Measurements from ENCODE around the gene SIAH1. TPM values are rescaled to one million over a fixed set of nuclear protein-coding genes. Genes with fewer than 3 reads are reported as not detected.
"Not testable (repeated sequence)": the region's sequence is repeated elsewhere in the genome, so short reads cannot be mapped to it uniquely, and the experiment has no call there.

The SIAH1 gene
- total and polyA plus RNA-seq, 2 donors (not counting 1 experiment from before 2014, with no cell fraction given), result 21.4 to 59.1 TPM

- Histone ChIP-seq H2AFZ (ENCODE audit: low read length) (no peak overlapping the region), H3K36me3 (ENCODE audit: control insufficient read depth, insufficient read depth, low read length) (peaks cover 6% of the 10 kb centered on the region), H3K4me2 (ENCODE audit: extremely low read depth, insufficient read depth, low read length) (no peak overlapping the region), H3K9ac (ENCODE audit: insufficient read depth, low read length) (no peak overlapping the region), H3K9me3 (ENCODE audit: control insufficient read depth, insufficient read depth, low read depth, low read length) (no peaks in the 10 kb centered on the region), H3K4me1 (ENCODE audit: control insufficient read depth, extremely low read depth, insufficient read depth, low read length) (no peaks in the 10 kb centered on the region), H3K4me3 (replicated peaks in 1 of 4; ENCODE audit: control extremely low read depth in 1 of 4, insufficient read depth in 1 of 4, low read depth in 3 of 4, low read length in 4 of 4) (no peak overlapping the region), H3K27ac (ENCODE audit: insufficient read depth, low read length) (no peak overlapping the region), H3K79me2 (ENCODE audit: control insufficient read depth, insufficient read depth, low read length) (peaks cover 32% of the 10 kb centered on the region), H4K20me1 (ENCODE audit: control insufficient read depth, extremely low read depth, insufficient read depth, low read length) (no peaks in the 10 kb centered on the region), H3K27me3 (ENCODE audit: control insufficient read depth, insufficient read depth, low read length) (no peaks in the 10 kb centered on the region)
- DNase-seq (ENCODE audit: low read depth in 2 of 2), result no peak
- no peak for TF ChIP-seq CTCF (conservative IDR thresholded peaks at IDR 0.05 in 1 of 2, IDR thresholded peaks at IDR 0.05 in 1 of 2; ENCODE audit: low read depth in 1 of 2, low read length in 2 of 2)
- TF ChIP-seq EZH2 (IDR thresholded peaks at IDR 0.05; ENCODE audit: low read length, missing control alignments), result no peak
Measured at GRCh38 chr16:48356633-48357376, 28.4 kb downstream of the SIAH1 start.

- Histone ChIP-seq H3K79me2 (ENCODE audit: control insufficient read depth, insufficient read depth, low read length) (peaks cover 20% of the 10 kb centered on the region), H3K4me3 (replicated peaks in 1 of 4; ENCODE audit: control extremely low read depth in 1 of 4, insufficient read depth in 1 of 4, low read depth in 3 of 4, low read length in 4 of 4) (no peak overlapping the region), H3K4me1 (ENCODE audit: control insufficient read depth, extremely low read depth, insufficient read depth, low read length) (no peaks in the 10 kb centered on the region), H2AFZ (ENCODE audit: low read length) (no peak overlapping the region), H3K9me3 (ENCODE audit: control insufficient read depth, insufficient read depth, low read depth, low read length) (no peaks in the 10 kb centered on the region), H3K27ac (ENCODE audit: insufficient read depth, low read length) (no peak overlapping the region), H3K9ac (ENCODE audit: insufficient read depth, low read length) (no peak overlapping the region), H3K4me2 (ENCODE audit: extremely low read depth, insufficient read depth, low read length) (no peak overlapping the region), H3K36me3 (ENCODE audit: control insufficient read depth, insufficient read depth, low read length) (peaks cover 10% of the 10 kb centered on the region), H4K20me1 (ENCODE audit: control insufficient read depth, extremely low read depth, insufficient read depth, low read length) (no peaks in the 10 kb centered on the region), H3K27me3 (ENCODE audit: control insufficient read depth, insufficient read depth, low read length) (no peaks in the 10 kb centered on the region)
- TF ChIP-seq EZH2 (IDR thresholded peaks at IDR 0.05; ENCODE audit: low read length, missing control alignments) (no peak), CTCF (conservative IDR thresholded peaks at IDR 0.05 in 1 of 2, IDR thresholded peaks at IDR 0.05 in 1 of 2; ENCODE audit: low read depth in 1 of 2, low read length in 2 of 2) (no peak)
- no peak for DNase-seq (ENCODE audit: low read depth in 2 of 2)
Measured at GRCh38 chr16:48354877-48355855, 30.0 kb downstream of the SIAH1 start.

GRCh38 chr16:48354385-48354784 is 30.8 kb downstream of the SIAH1 start:
- H3K4me1 ChIP-seq (ENCODE audit: control insufficient read depth, extremely low read depth, insufficient read depth, low read length); H3K9me3 ChIP-seq (ENCODE audit: control insufficient read depth, insufficient read depth, low read depth, low read length); H3K4me2 ChIP-seq (ENCODE audit: extremely low read depth, insufficient read depth, low read length); H3K9ac ChIP-seq (ENCODE audit: insufficient read depth, low read length); H2AFZ ChIP-seq (ENCODE audit: low read length); H3K27ac ChIP-seq (ENCODE audit: insufficient read depth, low read length); H4K20me1 ChIP-seq (ENCODE audit: control insufficient read depth, extremely low read depth, insufficient read depth, low read length); H3K4me3 ChIP-seq (replicated peaks in 1 of 4; ENCODE audit: control extremely low read depth in 1 of 4, insufficient read depth in 1 of 4, low read depth in 3 of 4, low read length in 4 of 4); DNase-seq (ENCODE audit: low read depth in 2 of 2); H3K27me3 ChIP-seq (ENCODE audit: control insufficient read depth, insufficient read depth, low read length): not testable (repeated sequence)
- H3K36me3 ChIP-seq (ENCODE audit: control insufficient read depth, insufficient read depth, low read length), result peaks cover 12% of the 10 kb centered on the region
- peaks cover 15% of the 10 kb centered on the region for H3K79me2 ChIP-seq (ENCODE audit: control insufficient read depth, insufficient read depth, low read length)

Data from fibroblast of lung (primary cell).